ENCODE results near the gene ANKRD9. TPM values are rescaled to one million over a fixed set of nuclear protein-coding genes. Genes with fewer than 3 reads are reported as not detected.

ANKRD9 gene
- total and polyA plus RNA-seq, 2 of the 13 experiments (the other 11 are each of a cell fraction or from before 2014, with no cell fraction given), result 10.0 to 15.0 TPM

GRCh38 chr14:102509746-102510615 is at the start of gene ANKRD9 (continued):
- TF ChIP-seq SP1 (IDR thresholded peaks at IDR 0.05) (no peak), SP1 (CRISPR knock-in tag; IDR thresholded peaks at IDR 0.05) (peak; percentile 40; the same call in 1 of the 2 replicates), ZNF629 (CRISPR knock-in tag; conservative IDR thresholded peaks at IDR 0.05) (no peak), WIZ (CRISPR knock-in tag; IDR thresholded peaks at IDR 0.05) (no peak), ZNF709 (CRISPR knock-in tag; IDR thresholded peaks at IDR 0.05) (peak; percentile 46; the same call in 1 of the 2 replicates), LBX2 (CRISPR knock-in tag; IDR thresholded peaks at IDR 0.05; ENCODE audit: borderline replicate concordance) (no peak), BORCS8-MEF2B (CRISPR knock-in tag; IDR thresholded peaks at IDR 0.05) (no peak), ARHGAP35 (CRISPR knock-in tag; IDR thresholded peaks at IDR 0.05; ENCODE audit: borderline replicate concordance) (no peak), POLR2G (IDR thresholded peaks at IDR 0.05; ENCODE audit: low read depth, low read length) (no peak), FOSL1 (CRISPR knock-in tag; IDR thresholded peaks at IDR 0.05; ENCODE audit: borderline replicate concordance) (no peak), LRRFIP1 (CRISPR knock-in tag; conservative IDR thresholded peaks at IDR 0.05) (no peak), PREB (CRISPR knock-in tag; IDR thresholded peaks at IDR 0.05) (no peak), ZSCAN31 (CRISPR knock-in tag; IDR thresholded peaks at IDR 0.05; ENCODE audit: low read depth) (0 out of 2 replicates have a peak, but pooled peaks have one; percentile 30), RXRB (CRISPR knock-in tag; IDR thresholded peaks at IDR 0.05; ENCODE audit: borderline replicate concordance) (peak; percentile 65; the same call in 1 of the 2 replicates), ZNF260 (CRISPR knock-in tag; IDR thresholded peaks at IDR 0.05; ENCODE audit: borderline replicate concordance, low read depth) (no peak), ZNF781 (CRISPR knock-in tag; IDR thresholded peaks at IDR 0.05; ENCODE audit: borderline replicate concordance, not compliant biosample characterization) (no peak), ZNF556 (CRISPR knock-in tag; IDR thresholded peaks at IDR 0.05; ENCODE audit: borderline replicate concordance) (no peak), HIVEP1 (CRISPR knock-in tag; IDR thresholded peaks at IDR 0.05) (peak; percentile 44; the same call in 1 of the 2 replicates), FLYWCH1 (CRISPR knock-in tag; IDR thresholded peaks at IDR 0.05) (no peak), RAD21 (CRISPR knock-in tag; IDR thresholded peaks at IDR 0.05) (peak; percentile 26; the same call in 1 of the 2 replicates), XBP1 (CRISPR knock-in tag; IDR thresholded peaks at IDR 0.05) (0 out of 2 replicates have a peak, but pooled peaks have one; percentile 48), ZNF766 (CRISPR knock-in tag; IDR thresholded peaks at IDR 0.05; ENCODE audit: borderline replicate concordance) (no peak), ZBTB49 (CRISPR knock-in tag; IDR thresholded peaks at IDR 0.05; ENCODE audit: borderline replicate concordance) (no peak)
